ENCODE results near the gene MYH15. TPM values are rescaled to one million over a fixed set of nuclear protein-coding genes. Genes with fewer than 3 reads are reported as not detected.

MYH15 gene
- total RNA-seq, 1 donor from 2014 or later = 0.19 TPM

GRCh38 chr3:108512671-108513070 is 2.3 kb upstream of the MYH15 start:
- intact Hi-C loops (cut with DNase I) = no loop called here
- DNase-seq (ENCODE audit: missing footprints) = no peak

DNA sequence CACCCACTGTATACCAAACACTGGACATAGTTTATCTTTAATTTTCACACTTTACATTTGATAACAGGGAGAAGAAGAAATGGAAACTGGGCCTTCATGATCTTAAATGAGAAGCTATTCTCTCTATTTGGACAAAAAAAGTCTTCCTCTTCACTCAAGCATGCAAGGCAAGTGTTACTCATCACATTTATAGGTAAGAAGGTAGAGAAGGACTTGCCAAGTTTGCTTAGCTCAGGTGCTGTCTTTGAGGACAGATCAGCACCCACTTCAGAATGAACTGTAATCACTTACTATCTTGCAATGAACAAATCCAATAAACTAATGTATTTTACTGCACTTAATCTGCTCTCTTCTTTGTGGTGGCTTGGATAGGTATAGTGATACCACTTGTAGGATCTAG is 1.1 kb upstream of the MYH15 start:
- ATAC-seq = no peak
- no peak for DNase-seq (ENCODE audit: missing footprints)
- intact Hi-C loops (cut with DNase I) = no loop called here

More at GRCh38 chr3:108512671-108513070, 2.3 kb upstream of the MYH15 start:
- no peak for ATAC-seq

DNA sequence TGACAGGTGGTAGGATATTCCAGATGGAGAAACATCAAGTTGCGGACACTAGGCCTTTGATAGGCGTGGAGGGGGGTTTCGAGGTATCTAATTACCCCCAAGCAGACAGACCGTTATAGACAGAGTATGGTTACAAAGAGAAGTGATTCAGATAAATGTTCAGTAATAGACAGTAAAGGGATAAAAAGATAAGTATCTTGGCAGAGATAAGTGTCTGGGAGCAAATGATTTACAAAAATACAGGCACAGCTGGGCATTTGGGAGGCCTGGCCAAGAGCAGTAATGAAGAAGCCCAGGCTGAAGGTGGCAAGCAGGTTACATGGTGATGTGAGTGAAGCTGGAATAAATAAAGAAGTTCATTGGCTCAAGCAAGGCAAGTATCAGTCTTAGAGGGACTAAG is 659 bp upstream of the MYH15 start:
- ATAC-seq (no peak), DNase-seq (ENCODE audit: missing footprints) (no peak)
- intact Hi-C loops (cut with DNase I) = no loop called here

DNA sequence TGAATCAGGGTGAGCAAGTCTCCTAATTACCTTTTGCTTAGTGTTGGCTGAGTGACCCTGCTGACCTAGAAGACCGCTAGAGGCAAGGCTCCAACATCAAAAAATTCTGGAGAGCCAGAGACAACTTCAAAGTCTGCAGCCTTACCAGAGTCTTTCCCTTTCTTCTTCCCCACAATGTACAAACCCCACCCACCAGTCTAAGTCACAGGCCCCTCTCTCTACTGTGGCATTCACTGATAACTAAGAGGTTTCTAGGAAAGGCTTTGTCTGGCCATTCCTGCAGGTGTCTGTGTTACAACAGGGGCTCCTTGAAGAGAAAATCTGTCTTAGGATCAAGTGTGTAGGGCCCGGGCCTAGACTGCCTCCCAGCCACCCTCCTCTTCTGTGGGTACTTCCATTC is 525 bp downstream of the MYH15 start:
- intact Hi-C loops (cut with DNase I) = no loop called here
- ATAC-seq (no peak), DNase-seq (ENCODE audit: missing footprints) (no peak)

- intact Hi-C loops (cut with DNase I) = no loop called here
- ATAC-seq = no peak
- no peak for DNase-seq (ENCODE audit: missing footprints)
Measured at GRCh38 chr3:108509263-108509662, 1.1 kb downstream of the MYH15 start.

GRCh38 chr3:108507902-108508301 is 2.5 kb downstream of the MYH15 start:
- intact Hi-C loops (cut with DNase I) = no loop called here
- DNase-seq (ENCODE audit: missing footprints) (no peak), ATAC-seq (no peak)

GRCh38 chr3:108505811-108506210 is 4.6 kb downstream of the MYH15 start:
- intact Hi-C loops (cut with DNase I) = no loop called here
- DNase-seq (ENCODE audit: missing footprints) (no peak), ATAC-seq (no peak)

GRCh38 chr3:108503722-108504121 is 6.7 kb downstream of the MYH15 start:
- intact Hi-C loops (cut with DNase I) = no loop called here

DNA sequence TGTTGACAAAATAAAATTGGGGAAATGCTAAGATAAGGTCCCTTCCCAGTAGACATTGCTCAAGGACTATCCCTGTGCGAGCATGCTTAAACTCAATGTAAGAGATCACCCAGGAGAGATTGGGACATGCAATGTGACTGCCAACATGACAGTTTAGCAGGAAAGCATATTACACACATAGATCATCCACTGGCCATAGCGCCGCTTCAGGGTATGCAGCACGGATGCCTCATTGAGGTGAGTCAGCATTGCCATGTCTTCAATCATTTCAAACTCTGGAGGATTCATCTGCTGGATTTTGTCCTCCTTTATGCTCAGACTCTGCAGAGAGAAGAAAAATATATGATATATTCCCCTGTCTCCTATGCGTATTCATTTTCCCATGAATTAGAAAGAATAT is 8.9 kb downstream of the MYH15 start:
- intact Hi-C loops (cut with DNase I) = no loop called here
- DNase-seq (ENCODE audit: missing footprints) (no peak), ATAC-seq (no peak)

More at GRCh38 chr3:108503722-108504121, 6.7 kb downstream of the MYH15 start:
- DNase-seq (ENCODE audit: missing footprints) = no peak
- ATAC-seq = no peak

- intact Hi-C loops (cut with DNase I) = no loop called here
- DNase-seq (ENCODE audit: missing footprints) (no peak), ATAC-seq (no peak)
Measured at GRCh38 chr3:108500728-108501127, 9.7 kb downstream of the MYH15 start.

DNA sequence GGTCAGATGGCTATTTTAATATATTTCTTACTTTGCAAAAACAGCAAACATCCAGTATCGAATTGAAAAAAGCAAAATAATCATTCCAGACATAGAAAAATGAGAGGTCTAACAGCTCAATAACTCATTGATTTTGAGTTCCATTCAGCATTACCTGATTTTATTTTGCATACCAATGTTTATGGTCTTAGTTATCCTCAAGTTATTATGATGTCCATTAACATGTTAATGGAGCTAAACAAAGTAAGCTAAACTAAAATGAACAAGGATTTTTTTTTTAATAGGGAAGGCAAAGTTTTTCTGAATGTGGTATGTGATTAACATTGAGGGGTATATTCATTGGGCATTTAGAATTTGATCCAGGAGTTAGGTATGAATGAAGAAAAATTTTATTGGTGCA is 13.1 kb downstream of the MYH15 start:
- intact Hi-C loops (cut with DNase I) = no loop called here
- DNase-seq (ENCODE audit: missing footprints) (no peak), ATAC-seq (no peak)

DNA sequence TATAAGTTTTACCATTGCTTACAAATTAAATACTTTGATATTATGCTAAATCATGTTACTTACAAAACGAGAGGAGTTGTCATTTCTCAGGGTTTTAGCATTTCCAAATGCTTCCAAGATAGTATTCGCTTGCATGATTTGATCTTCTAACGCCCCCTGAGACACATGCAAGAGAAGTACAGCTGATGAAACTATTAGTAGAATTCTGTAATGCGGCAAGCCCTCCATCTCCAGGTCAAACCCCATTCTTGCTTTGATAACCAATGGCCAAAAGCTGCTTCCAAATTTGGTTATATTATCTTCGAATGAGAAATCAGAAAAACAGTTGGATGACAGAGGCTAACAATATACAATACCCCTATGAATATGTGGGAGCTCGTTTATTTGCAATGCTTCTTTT is 14.7 kb downstream of the MYH15 start:
- ATAC-seq = no peak
- intact Hi-C loops (cut with DNase I) = no loop called here
- DNase-seq (ENCODE audit: missing footprints) = no peak

- intact Hi-C loops (cut with DNase I) = no loop called here
- ATAC-seq = no peak
Measured at GRCh38 chr3:108494906-108495531, 15.4 kb downstream of the MYH15 start.

GRCh38 chr3:108493862-108494261 is 16.5 kb downstream of the MYH15 start:
- DNase-seq (ENCODE audit: missing footprints) (no peak), ATAC-seq (no peak)
- intact Hi-C loops (cut with DNase I) = no loop called here

More at GRCh38 chr3:108494906-108495531, 15.4 kb downstream of the MYH15 start:
- DNase-seq (ENCODE audit: missing footprints) = no peak

DNA sequence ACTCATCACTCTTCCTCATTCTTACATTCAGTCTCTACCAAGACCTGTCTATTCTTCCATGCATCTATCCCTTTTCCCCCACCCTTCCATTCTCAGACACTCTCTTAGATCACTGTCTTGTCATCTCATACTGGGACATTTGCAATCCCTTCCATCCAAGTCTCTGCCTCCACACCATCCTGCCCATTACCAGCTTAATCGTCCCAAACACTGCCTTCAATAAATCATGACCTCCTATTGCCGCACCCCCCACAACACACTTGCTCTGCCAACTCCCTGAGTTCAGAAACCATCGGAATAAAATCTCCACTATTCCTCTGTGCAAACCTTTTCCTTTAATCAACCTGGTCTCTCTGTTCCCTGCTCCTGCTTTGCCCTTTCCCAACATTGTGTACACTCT is 18.9 kb downstream of the MYH15 start:
- DNase-seq (ENCODE audit: missing footprints) (no peak), ATAC-seq (no peak)
- intact Hi-C loops (cut with DNase I) = no loop called here

GRCh38 chr3:108489776-108490175 is 20.6 kb downstream of the MYH15 start:
- peak; percentile 67 for ATAC-seq
- no peak for DNase-seq (ENCODE audit: missing footprints)
- intact Hi-C loops (cut with DNase I) = loop anchor here (1.0 kb wide), 1 partner anchor 63 kb away; no protein-coding TSS in a partner anchor

DNA sequence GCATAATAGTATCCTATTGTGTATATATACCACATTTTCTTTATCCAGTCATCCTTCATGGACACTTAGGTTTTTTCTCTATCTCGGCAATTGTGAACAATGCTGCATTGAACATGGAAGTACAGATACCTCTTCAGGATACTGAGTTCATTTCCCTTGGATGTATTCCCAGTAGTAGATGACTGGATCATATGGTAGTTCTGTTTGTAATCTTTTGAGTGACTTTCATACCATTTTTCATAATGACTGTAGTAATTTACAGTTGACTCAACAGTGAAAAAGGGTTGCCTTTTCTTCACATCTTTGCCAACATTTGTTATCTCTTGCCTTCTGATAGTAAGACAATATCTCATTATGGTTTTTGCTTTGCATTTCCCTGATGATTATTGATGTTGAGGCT is 21.8 kb downstream of the MYH15 start:
- intact Hi-C loops (cut with DNase I) = loop anchor here (1.0 kb wide), 1 partner anchor 64 kb away; no protein-coding TSS in a partner anchor
- no peak for ATAC-seq
- no peak for DNase-seq (ENCODE audit: missing footprints)

GRCh38 chr3:108487439-108487838 is 23.0 kb downstream of the MYH15 start:
- intact Hi-C loops (cut with DNase I) = no loop called here
- DNase-seq (ENCODE audit: missing footprints) (no peak), ATAC-seq (no peak)

DNA sequence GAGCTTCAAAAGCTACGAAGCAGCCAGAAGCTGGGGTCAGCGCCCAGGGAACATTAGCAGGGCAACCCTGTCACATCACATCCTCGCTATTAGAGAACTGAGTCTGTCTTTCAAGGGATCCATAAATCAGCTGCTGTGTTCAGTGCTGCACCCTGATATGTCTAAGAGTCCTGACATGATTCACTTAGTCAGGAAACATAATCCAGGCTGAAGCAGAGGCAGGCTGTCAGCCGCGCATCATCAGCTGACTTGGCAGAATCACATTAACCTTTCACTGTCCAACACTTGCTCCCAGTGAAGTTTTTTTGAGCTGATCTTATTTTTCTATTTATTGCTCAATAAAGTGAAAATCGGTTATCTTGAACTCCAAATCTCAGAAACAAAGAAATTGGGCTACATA is 23.5 kb downstream of the MYH15 start:
- no peak for DNase-seq (ENCODE audit: missing footprints)
- ATAC-seq = peak; percentile 69
- intact Hi-C loops (cut with DNase I) = no loop called here

- ATAC-seq (no peak), DNase-seq (ENCODE audit: missing footprints) (no peak)
- intact Hi-C loops (cut with DNase I) = no loop called here
Measured at GRCh38 chr3:108486338-108486737, 24.1 kb downstream of the MYH15 start.

GRCh38 chr3:108485146-108485545 is 25.2 kb downstream of the MYH15 start:
- intact Hi-C loops (cut with DNase I) = no loop called here
- ATAC-seq = no peak
- DNase-seq (ENCODE audit: missing footprints) = no peak

Data from Right ventricle myocardium inferior (tissue), 1 donor.